PFSK-1 (cell line): ENCODE measurements around the gene CAPN5.

Experiments used
- POLR2AphosphoS5 ChIP-seq: IDR thresholded peaks from 2 replicates; pipeline ENCODE4 v1.6.1; 2012; ENCODE audit warnings: low read depth, mild to moderate bottlenecking, control low read depth, low read length, moderate library complexity
- SIN3A ChIP-seq: IDR thresholded peaks from 2 replicates; pipeline ENCODE4 v1.6.1; 2012; ENCODE audit warnings: mild to moderate bottlenecking, low read length, moderate library complexity, borderline replicate concordance; ENCODE audit not compliant: insufficient read depth
- TAF1 ChIP-seq: IDR thresholded peaks from 2 replicates; pipeline ENCODE4 v1.6.1; 2012; ENCODE audit warnings: low read length, control low read depth, borderline replicate concordance; ENCODE audit not compliant: insufficient read depth

DNA sequence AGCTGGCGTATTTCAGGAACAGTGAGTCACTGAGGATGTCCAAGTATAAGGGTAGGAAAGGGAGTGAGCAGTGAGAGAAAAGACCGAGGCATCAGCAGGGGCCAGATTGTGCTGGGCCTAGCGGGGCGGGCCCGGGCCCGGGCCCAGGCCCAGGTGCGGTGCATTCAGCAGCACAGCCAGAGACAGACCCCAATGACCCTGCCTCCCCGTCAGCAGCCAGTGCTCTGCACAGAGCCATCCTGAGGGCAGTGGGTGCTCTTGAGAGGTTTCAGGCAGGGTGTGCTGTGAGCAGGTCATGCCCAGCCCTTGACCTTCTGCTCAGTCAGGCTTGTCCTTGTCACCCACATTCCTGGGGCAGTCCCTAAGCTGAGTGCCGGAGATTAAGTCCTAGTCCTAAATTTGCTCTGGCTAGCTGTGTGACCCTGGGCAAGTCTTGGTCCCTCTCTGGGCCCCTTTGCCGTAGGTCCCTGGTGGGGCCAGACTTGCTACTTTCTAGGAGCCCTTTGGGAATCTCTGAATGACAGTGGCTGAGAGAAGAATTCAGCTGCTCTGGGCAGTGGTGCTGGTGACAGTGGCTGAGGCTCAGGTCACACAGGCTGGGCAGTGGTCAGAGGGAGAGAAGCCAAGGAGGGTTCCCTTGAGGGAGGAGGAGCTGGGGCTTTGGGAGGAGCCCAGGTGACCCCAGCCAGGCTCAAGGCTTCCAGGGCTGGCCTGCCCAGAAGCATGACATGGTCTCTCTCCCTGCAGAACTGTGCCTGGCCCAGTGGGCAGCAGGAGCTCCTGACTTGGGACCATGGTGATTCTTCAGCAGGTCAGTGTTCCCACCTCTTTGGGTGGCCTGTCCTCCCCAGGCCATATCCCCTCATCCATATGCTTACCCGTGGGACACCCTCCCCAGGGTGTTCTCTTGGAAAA lies 63.3 kb downstream of the CAPN5 start:
- TF ChIP-seq TAF1 (no peak), POLR2AphosphoS5 (no peak), SIN3A (no peak)
